Smooth muscle cell (in vitro differentiated cells): ENCODE measurements around the gene PNLDC1. TPM values are rescaled to one million over a fixed set of nuclear protein-coding genes. Genes with fewer than 3 reads are reported as not detected.
"Not testable (repeated sequence)": the region's sequence is repeated elsewhere in the genome, so short reads cannot be mapped to it uniquely, and the experiment has no call there.

Source experiments
- DNase-seq: peaks from one replicate; lab custom pipeline; 2025; ENCODE audit not compliant: unreplicated experiment; lab: John Stamatoyannopoulos, UW
- H2AFZ ChIP-seq: fragments of 200-600 bp; sonication (generic); 2 replicates; pipeline ENCODE4 v1.6.0; 2016; ENCODE audit warnings: antibody characterized with exemption, low read depth, mild to moderate bottlenecking
- H3F3A ChIP-seq: fragments of 200-600 bp; sonication (generic); 2 replicates; pipeline ENCODE4 v1.6.0; 2017; ENCODE audit warnings: antibody characterized with exemption, low read depth
- H3K27ac ChIP-seq: fragments of 200-600 bp; sonication (generic); 2 replicates; pipeline ENCODE4 v1.5.1; 2016; ENCODE audit warnings: low read depth, mild to moderate bottlenecking
- H3K27me3 ChIP-seq: fragments of 200-600 bp; sonication (generic); 2 replicates; pipeline ENCODE4 v1.6.1; 2016; ENCODE audit warnings: low read depth, mild to moderate bottlenecking
- H3K36me3 ChIP-seq: fragments of 200-600 bp; sonication (generic); 2 replicates; pipeline ENCODE4 v1.5.1; 2016; ENCODE audit warnings: low read depth
- H3K4me1 ChIP-seq: fragments of 200-600 bp; sonication (generic); 2 replicates; pipeline ENCODE4 v1.5.1; 2016; ENCODE audit warnings: low read depth
- H3K4me2 ChIP-seq: fragments of 200-600 bp; sonication (generic); 2 replicates; pipeline ENCODE4 v1.6.0; 2016; ENCODE audit warnings: mild to moderate bottlenecking
- H3K4me3 ChIP-seq: fragments of 200-600 bp; sonication (generic); 2 replicates; pipeline ENCODE4 v1.5.1; 2016; ENCODE audit warnings: mild to moderate bottlenecking
- H3K79me2 ChIP-seq: fragments of 200-600 bp; sonication (generic); 2 replicates; pipeline ENCODE4 v1.6.0; 2016; ENCODE audit warnings: low read depth, mild to moderate bottlenecking
- H3K9ac ChIP-seq: fragments of 200-600 bp; sonication (generic); 2 replicates; pipeline ENCODE4 v1.6.0; 2016; ENCODE audit warnings: low read depth
- H3K9me3 ChIP-seq: fragments of 200-600 bp; sonication (generic); replicated peaks from 2 replicates; pipeline ENCODE4 v1.5.1; 2016; ENCODE audit warnings: low read depth
- H4K20me1 ChIP-seq: fragments of 200-600 bp; sonication (generic); 2 replicates; pipeline ENCODE4 v1.6.0; 2016; ENCODE audit warnings: low read depth
- WGBS: methylation state at CpG from one replicate; pipeline ENCODE4 v1.1.7; 2016; ENCODE audit warnings: low lambda C conversion rate; 5-methylcytosine and 5-hydroxymethylcytosine counted together
- polyA plus RNA-seq: library from polyadenylated mRNA; unstranded; fragments of >200 nt; fragmentation: Nextera tagmentation; extraction: Ambion mirVana; gene quantifications from 2 replicates; pipeline ENCODE4 v1.2.1, GENCODE V29; 2016
- total RNA-seq: library from RNA; depleted of rRNA; stranded (reverse); fragments of >200 nt; gene quantifications from 2 replicates; pipeline ENCODE4 v1.2.3, GENCODE V29; 2014
- TF ChIP-seq, protein P1 (sequence below): fragments of 200-600 bp; sonication (generic); IDR thresholded peaks from 2 replicates; pipeline ENCODE4 v1.5.1; 2017; ENCODE audit warnings: borderline replicate concordance, mild to moderate bottlenecking, antibody characterized with exemption; ENCODE audit not compliant: insufficient read depth, poor library complexity, severe bottlenecking

Gene PNLDC1
- total and polyA plus RNA-seq, 2 experiments from 2014 or later = not detected

DNA sequence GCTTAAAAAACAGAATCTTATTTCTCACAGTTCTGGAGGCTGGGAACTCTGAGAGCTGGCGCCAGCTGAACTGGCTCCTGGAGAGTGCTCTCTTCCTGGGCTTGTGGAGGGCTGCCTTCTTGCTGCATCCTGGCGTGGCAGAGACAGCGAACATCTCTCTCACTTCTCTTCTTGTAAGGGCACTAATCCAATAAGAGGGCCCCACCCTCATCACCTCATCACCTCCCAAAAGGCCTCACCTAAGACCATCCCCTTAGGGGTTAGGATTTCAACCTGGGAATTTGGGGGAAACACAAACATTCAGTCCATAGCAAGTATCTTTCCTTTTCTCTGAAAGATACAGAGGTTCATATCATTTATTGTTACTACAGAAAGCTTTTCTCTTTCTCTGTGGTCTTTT is 23.9 kb downstream of the PNLDC1 start:
- Histone ChIP-seq H3K27ac (no peak overlapping the region), H3K9me3 (no peaks in the 10 kb centered on the region), H3K4me3 (no peak overlapping the region), H4K20me1 (no peaks in the 10 kb centered on the region), H3K36me3 (no peaks in the 10 kb centered on the region), H2AFZ (no peak overlapping the region), H3F3A (no peaks in the 10 kb centered on the region), H3K9ac (no peak overlapping the region), H3K4me1 (no peaks in the 10 kb centered on the region), H3K4me2 (no peak overlapping the region), H3K79me2 (no peaks in the 10 kb centered on the region), H3K27me3 (no peaks in the 10 kb centered on the region)
- DNase-seq = no peak
- WGBS = 97% methylated on average over 3 of the region's 3 CpGs
- TF ChIP-seq, protein P1, sequence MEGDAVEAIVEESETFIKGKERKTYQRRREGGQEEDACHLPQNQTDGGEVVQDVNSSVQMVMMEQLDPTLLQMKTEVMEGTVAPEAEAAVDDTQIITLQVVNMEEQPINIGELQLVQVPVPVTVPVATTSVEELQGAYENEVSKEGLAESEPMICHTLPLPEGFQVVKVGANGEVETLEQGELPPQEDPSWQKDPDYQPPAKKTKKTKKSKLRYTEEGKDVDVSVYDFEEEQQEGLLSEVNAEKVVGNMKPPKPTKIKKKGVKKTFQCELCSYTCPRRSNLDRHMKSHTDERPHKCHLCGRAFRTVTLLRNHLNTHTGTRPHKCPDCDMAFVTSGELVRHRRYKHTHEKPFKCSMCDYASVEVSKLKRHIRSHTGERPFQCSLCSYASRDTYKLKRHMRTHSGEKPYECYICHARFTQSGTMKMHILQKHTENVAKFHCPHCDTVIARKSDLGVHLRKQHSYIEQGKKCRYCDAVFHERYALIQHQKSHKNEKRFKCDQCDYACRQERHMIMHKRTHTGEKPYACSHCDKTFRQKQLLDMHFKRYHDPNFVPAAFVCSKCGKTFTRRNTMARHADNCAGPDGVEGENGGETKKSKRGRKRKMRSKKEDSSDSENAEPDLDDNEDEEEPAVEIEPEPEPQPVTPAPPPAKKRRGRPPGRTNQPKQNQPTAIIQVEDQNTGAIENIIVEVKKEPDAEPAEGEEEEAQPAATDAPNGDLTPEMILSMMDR = no peak

DNA sequence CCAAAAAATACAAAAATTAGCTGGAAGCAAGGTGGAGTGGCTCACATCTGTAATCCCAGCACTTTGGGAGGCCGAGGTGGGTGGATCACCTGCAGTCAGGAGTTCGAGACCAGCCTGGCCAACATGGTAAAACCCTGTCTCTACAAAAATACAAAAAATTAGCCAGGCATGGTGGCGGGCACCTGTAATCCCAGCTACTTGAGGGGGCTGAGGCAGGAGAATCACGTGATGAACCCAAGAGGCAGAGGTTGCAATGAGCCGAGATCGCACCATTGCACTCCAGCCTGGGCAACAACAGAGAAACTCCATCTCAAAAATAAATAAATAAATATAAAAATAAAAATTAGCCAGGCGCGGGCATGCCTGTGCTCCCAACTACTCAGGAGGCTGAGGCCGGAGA is 24.6 kb downstream of the PNLDC1 start:
- not testable (repeated sequence) for H3K4me1 ChIP-seq, H3K27me3 ChIP-seq, H3K27ac ChIP-seq, H3K9me3 ChIP-seq, H3F3A ChIP-seq, H3K9ac ChIP-seq, H3K4me3 ChIP-seq, DNase-seq, H3K79me2 ChIP-seq, H4K20me1 ChIP-seq, H3K36me3 ChIP-seq, H2AFZ ChIP-seq, H3K4me2 ChIP-seq
- 97% methylated on average over 9 of the region's 9 CpGs for WGBS

GRCh38 chr6:159826004-159826403 is 25.9 kb downstream of the PNLDC1 start:
- H3K27ac ChIP-seq = no peak overlapping the region
- WGBS = 97% methylated on average over 12 of the region's 13 CpGs
- no peaks in the 10 kb centered on the region for H4K20me1 ChIP-seq
- H2AFZ ChIP-seq = no peak overlapping the region
- H3K9ac ChIP-seq = no peak overlapping the region
- TF ChIP-seq, protein P1 = no peak
- H3K4me1 ChIP-seq = no peaks in the 10 kb centered on the region
- no peaks in the 10 kb centered on the region for H3K9me3 ChIP-seq
- H3K79me2 ChIP-seq = no peaks in the 10 kb centered on the region
- no peak for DNase-seq
- no peak overlapping the region for H3K4me3 ChIP-seq
- H3K36me3 ChIP-seq = no peaks in the 10 kb centered on the region
- H3K4me2 ChIP-seq = no peak overlapping the region
- no peaks in the 10 kb centered on the region for H3K27me3 ChIP-seq
- H3F3A ChIP-seq = no peaks in the 10 kb centered on the region

GRCh38 chr6:159826968-159827647 is 27.0 kb downstream of the PNLDC1 start:
- Histone ChIP-seq H3K4me3 (no peak overlapping the region), H3K27ac (no peak overlapping the region), H3K9me3 (no peaks in the 10 kb centered on the region), H3K27me3 (no peaks in the 10 kb centered on the region), H3F3A (no peaks in the 10 kb centered on the region), H2AFZ (no peak overlapping the region), H3K36me3 (no peaks in the 10 kb centered on the region), H3K9ac (no peak overlapping the region), H4K20me1 (no peaks in the 10 kb centered on the region), H3K4me2 (no peak overlapping the region), H3K79me2 (no peaks in the 10 kb centered on the region), H3K4me1 (no peaks in the 10 kb centered on the region)
- TF ChIP-seq, protein P1 = no peak
- 96% methylated on average over 16 of the region's 16 CpGs for WGBS
- no peak for DNase-seq
